HG02885 (cell line): ENCODE results near the gene PAOX.
"Not testable (repeated sequence)": the region's sequence is repeated elsewhere in the genome, so short reads cannot be mapped to it uniquely, and the experiment has no call there.

Source experiments
- ATAC-seq: cut with Tn5 transposase; IDR thresholded peaks from one replicate; pipeline ENCODE4 v1.9.1; 2021; ENCODE audit warnings: mild to moderate bottlenecking; ENCODE audit not compliant: unreplicated experiment, poor library complexity

Gene PAOX

DNA sequence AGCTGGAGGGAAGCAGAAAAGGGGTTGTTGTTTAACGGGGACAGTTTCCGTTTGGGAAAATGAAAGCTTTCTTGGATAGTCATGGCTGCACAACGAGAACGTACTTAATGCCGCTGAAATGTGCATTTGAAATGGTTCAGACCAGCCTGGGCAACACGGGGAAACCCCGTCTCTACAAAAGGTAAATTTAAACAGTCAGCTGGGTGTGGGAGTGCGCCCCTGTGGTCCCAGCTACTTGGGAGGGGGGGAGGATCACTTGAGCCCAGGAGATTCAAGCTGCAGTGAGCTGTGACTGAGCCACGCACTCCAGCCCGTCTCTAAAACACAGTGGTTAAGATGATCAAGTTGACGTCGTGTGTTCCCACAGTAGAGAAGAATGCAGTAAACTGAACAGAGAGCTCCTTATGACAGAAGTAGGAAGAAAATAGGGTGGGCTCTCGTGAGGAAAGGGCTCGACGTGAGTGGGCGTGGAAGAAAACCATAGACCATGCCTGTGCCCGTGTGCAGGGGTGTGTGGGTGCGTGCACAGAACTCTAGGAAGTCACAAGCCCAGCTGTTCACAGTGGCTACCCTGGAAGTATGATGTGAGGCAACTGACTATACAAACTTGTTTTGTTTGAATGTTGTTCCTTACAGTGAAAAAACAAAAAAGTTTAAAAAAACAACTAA, 17.2 kb upstream of the PAOX start:
- no peak for ATAC-seq

DNA sequence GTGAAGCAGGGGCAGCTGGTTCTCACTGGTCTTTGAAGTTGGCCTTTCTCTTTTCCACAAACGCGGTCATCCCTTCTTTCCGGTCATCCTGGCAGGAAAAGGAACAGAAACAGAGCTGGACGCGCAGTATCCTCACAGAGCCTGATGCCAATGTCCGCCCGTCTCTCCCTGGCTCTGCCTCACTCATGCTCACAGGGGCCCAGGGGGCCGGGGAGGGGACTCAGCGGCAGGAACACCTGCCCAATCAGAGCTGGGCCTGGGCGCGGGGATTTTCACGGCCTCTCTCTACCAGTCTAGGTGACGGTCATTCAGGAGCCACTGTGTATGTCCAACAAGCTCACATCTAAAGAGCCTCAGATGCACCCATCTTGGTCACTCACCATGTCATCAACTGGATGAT, 16.2 kb upstream of the PAOX start:
- ATAC-seq = no peak

DNA sequence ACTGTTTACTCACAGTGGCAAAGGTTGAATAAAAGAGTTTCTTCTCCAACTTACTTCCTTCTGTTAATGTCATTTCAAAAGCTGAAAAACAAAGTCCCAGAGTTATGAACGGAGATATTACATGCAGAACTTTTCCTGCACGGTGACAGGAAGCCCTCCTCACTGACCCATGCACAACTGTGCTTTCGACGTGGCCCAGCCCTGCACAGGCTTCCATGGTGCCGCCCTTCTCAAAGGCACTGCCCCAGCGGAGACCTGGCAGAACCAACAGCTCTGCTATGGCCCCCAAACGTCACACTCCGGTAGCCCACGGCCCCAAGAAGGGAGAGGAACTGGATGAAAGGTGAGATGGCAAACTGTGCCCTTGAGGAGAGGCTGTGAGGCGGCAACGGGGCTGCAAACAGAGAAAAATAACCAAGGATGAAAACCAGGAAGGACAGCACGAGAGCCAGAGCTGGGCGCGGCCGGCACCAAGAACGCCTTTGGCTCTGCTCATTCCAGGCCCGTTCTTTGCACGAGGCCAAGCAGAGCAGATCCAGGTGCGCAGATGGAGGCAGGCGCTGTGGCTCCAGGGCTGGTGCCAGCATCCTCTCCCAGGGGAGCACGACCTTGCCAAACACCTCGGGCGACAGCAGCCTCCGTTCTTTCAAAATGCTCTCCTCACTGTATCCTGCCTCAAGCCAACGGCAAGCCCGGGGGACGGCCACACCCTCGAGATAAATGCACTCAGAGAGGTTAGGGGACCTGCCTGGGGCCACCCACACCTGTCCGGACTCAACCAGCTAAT, 14.2 kb upstream of the PAOX start:
- no peak for ATAC-seq

GRCh38 chr10:133365461-133366129, 13.5 kb upstream of the PAOX start:
- no peak for ATAC-seq

GRCh38 chr10:133366130-133366478, 13.0 kb upstream of the PAOX start:
- ATAC-seq = no peak

GRCh38 chr10:133366751-133367150, 12.3 kb upstream of the PAOX start:
- ATAC-seq = no peak

GRCh38 chr10:133367461-133367860, 11.6 kb upstream of the PAOX start:
- ATAC-seq = not testable (repeated sequence)

DNA sequence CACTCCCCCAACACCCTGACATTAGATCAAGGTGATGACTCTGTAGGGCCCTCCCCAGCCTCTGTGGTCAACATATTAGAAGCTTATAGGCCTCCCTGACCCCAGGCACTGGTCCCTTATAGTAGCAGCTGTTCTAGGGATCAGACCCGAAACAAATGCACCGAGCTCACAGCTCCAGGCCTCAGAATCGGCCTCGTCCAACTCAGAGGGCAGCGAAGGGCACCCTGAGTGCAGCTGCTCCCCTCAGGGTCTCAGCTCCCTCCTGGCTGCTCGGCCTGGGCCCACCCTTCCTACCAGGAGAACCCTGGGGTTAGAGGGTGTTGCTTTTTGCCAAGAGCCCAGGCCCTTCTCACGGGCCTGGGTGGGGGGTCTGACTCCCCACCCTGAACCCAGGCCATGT, 10.9 kb upstream of the PAOX start:
- no peak for ATAC-seq

- no peak for ATAC-seq
Measured at GRCh38 chr10:133370030-133370786, 8.9 kb upstream of the PAOX start.

- ATAC-seq = no peak
Measured at GRCh38 chr10:133372507-133372906, 6.6 kb upstream of the PAOX start.

DNA sequence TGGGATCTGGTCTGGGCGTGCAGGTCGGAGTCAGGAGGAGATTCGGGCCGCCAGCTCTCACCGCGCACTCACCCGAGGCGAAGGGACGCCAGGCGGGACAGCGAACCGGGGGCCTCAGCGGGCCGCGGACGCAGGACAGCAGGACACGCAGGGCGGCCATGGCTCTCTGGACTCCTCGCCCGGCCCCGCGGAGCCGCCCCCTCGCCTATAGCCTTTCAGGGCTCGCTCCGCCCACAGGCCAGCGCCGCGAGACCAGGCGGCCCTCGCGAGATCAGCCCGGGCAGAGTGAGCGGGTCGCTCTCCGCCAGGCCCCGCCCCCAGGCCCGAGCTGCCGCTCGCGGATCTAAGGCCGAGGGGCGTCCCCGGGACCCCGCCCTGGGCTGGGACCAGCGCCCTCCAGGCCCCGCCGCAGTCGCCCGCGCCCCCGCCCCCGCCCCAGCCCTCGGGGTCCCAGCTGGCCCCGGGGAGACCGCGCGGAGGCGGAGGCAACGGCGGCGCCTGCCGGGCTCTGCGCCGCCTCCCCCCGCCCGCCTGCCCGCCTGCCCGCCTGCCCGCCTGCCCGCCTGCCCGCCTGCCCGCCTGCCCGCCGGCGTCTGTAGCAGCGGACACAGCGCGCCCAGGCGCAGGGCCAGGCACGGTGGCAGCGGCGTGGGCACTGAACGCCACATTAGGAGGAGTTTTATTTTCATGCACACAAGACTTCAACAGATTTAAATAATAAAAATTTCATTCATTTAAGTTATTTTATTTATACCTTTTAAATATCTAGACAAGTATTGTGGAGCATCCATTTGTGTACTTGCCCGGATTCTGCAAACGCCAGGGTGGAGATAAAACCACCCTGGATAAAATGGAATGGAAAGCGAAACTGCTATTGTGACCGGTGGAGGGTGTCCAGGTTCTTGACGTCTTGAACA, 5.6 kb upstream of the PAOX start, which contains the start of gene ECHS1:
ECHS1 (minus strand) TSS at position 181 of the 917 bp plus-strand sequence; CDS start at position 160, 21 bp downstream.
- ATAC-seq = peak; percentile 93

GRCh38 chr10:133375357-133376115, 3.5 kb upstream of the PAOX start:
- no peak for ATAC-seq

DNA sequence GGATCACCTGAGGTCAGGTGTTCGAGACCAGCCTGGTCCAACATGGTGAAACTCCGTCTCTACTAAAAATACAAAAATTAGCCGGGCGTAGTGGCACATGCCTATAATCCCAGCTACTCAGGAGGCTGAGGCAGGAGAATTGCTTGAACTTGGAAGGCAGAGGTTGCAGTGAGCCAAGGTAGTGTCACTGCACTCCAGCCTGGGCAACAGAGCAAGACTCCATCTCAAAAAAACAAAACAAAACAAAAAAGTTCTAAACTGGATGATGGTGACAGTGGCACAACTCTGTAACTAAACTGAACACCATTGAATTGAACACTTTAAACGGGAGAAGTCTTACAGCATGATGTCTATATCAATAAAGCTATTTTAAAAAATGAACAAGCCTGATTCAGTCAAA, 2.9 kb upstream of the PAOX start:
- not testable (repeated sequence) for ATAC-seq

DNA sequence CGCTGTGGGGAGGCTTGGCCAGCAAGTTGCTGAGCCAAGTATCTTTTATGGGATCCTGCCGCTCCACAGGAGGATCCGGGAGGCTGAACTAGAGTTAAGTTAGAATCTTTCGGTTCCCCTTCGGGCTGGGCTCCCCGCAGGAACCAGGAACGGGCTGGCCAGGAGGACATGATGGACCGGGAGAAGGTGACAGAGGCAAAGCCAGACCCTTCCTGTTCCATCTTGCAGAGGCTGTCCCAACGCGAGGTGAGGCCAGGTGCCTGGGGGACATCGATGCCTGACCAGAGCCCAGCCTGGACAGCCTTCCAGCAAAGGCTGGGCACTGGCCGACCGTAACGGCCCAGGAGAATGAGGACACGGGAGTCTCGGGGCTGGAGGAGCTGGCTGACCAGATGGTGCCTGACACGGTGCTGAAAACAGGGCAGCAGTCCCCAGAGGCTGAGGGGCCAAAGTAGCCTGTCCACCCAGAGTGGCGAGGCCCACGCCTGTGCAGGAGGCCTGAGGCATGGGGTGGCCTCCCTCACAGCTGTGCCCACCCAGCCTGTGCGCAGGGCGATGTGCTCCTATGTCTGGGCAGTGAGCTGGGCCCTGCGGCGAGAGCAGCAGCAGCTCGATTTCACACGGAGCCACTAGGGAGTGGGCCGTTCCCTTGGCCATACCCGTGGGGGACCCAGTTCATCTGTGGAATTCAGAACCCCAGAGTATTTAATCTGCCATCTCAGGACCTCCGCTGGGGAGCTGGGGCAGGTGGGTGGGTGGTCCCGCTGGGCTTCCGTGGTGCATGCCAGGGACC, 1.8 kb upstream of the PAOX start:
- no peak for ATAC-seq

DNA sequence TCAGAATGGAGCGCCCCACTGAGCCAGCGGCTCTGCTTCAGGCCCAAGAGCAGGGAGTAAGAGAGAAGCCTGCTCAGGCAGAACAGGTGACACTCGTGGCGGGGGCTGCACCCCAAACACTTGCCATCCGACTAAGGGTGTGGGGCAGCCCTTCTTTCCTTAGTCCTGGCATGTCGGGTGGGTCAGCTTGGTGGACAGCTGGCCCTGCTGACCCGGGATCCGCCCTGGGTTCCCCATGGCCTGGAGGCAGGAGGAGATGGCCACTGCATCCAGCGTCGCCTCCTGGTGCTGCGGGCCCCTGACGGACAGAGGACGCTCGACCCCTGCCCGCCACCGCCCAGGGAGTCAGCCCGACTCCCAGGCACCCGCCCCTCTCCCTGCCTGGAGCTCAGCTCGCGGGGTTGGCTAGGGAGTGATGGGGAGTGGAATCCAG, 1.2 kb upstream of the PAOX start:
- ATAC-seq = no peak

GRCh38 chr10:133378251-133379096, 588 bp upstream of the PAOX start:
- ATAC-seq = peak; percentile 49
